ENCODE data around the gene MICAL3.

DNA sequence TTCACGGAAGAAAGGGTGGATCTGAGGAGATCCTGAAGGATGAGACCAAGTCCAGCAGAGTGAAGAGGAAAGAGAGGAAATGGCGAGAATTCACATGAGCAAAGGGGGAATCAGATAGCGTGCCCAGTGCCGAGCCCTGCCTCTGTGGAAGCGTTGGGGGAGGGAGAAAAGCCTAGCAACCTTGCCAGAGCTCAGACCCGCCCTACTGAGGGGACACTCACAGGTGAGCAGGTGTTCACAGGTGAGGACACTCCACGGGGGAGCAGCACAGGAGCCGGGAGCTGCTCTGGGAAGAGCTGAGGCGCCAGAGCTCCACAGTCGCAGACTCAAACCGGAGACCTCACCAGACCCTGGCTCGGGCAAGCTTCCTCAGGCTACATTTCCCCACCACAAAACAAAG, 56.2 kb downstream of the MICAL3 start:
- no peak for TF ChIP-seq YY1 (IDR thresholded peaks at IDR 0.05; ENCODE audit: insufficient read depth, insufficient read length)
- TF ChIP-seq SUZ12 (IDR thresholded peaks at IDR 0.05; ENCODE audit: extremely low read depth, insufficient read depth, insufficient read length), result no peak
- TF ChIP-seq ZNF274 (IDR thresholded peaks at IDR 0.05; ENCODE audit: low read depth, low read length), result no peak

All from NT2/D1 (cell line).